GM18508 (cell line): ENCODE data around the gene JARID2.
A peak's percentile ranks its signal among the peaks of the same experiment; 100 is the strongest.
"Not testable (repeated sequence)": the region's sequence is repeated elsewhere in the genome, so short reads cannot be mapped to it uniquely, and the experiment has no call there.

Experiments
- ATAC-seq: cut with Tn5 transposase; IDR thresholded peaks from one replicate; pipeline ENCODE4 v1.9.1; 2021; ENCODE audit warnings: moderate number of reproducible peaks; ENCODE audit not compliant: insufficient read depth, unreplicated experiment

Gene JARID2

DNA sequence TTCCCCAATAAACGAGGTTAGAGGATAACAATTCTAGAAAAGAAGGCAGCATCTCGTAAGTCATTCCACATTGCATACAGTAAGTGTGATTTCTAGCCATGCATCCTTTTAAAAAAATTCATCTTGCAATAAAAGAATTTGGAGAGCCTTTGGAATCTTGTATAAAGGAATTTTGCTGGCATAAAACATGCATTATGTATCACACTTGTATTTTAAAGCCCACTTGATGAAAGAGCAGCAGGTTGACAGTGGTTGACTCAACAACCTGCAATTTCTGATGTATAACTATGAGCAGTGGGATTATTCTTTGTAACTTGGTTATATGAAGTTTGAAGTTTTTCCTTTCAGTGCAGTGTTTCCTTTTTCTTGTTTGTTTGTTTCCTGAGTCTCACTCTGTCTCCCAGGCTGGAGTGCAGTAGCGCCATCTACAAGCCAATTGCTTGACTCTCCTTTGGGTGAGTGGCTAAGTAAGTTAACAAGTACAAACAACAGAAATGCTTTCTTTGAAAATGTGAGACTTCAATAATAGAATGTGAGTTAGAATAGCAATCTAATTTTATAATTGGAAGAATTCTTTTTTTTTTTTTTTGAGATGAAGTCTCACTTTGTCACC, 39.9 kb downstream of the JARID2 start:
- ATAC-seq: no peak

DNA sequence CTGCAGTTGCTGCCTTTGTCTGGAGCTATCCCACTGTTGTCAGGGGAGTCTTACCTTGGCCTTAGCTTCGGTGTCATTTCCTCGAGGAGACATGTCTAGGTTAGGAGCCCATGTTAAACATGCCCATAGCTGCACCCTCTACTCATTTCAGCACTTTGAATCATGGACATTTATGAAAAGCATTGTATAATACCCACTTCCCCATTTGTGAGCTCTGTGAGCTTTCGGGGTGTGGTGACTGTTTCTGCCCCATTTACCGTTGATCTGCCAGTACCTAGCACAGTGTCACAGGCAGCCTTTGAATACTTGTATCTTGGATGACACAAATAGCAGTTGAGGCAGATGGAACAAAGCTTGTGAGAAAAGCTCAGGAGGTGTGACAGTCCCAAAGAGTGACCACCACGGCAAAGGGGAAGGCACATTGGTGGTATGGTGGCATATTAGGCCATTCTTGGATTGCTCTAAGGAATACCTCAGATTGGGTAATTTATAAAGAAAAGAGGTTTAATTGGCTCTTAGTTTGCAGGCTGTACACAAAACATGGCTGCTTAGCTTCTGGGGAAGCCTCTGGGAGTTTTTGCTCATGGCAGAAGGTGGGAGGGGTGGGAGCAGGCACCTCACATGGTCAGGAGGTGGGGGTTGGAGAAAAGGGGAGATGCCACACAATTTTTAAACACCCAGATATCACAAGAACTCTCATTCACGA, 42.0 kb downstream of the JARID2 start:
- peak; percentile 65 for ATAC-seq

DNA sequence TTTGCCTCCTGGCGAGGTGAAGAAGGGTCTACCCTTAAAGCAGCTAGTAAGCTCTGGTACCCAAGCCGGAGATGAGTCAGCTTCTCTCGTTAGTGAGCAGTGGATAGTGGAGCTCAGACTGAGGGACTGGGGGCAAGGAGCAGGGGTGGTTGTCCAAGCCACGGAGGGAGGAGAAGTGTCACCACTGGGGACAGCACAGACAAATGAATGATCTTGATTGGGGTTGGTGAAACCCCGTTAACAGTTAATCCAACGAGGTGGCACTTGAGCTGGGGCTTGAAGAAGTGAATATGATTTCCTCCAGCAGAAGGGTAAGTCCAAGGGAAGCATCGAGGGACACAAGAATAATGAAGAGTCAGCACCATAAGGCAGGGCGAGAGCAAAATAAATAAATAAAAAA, 43.0 kb downstream of the JARID2 start:
- ATAC-seq: no peak

DNA sequence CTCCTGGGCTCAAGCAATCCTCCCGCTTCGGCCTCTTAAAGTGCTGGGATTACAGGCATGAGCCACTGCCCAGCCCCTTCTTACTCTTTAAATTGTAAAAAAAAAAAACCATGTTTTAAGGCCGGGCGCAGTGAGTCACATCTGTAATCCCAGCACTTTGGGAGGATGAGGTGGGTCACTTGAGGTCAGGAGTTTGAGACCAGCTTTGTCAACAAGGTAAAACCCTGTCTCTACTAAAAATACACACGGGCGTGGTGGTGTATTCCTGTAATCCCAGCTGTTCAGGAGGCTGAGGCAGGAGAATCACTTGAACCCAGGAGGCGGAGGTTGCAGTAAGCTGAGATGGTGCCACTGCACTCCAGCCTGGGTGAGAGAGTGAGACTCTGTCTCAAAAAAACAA, 43.6 kb downstream of the JARID2 start:
- ATAC-seq: not testable (repeated sequence)

DNA sequence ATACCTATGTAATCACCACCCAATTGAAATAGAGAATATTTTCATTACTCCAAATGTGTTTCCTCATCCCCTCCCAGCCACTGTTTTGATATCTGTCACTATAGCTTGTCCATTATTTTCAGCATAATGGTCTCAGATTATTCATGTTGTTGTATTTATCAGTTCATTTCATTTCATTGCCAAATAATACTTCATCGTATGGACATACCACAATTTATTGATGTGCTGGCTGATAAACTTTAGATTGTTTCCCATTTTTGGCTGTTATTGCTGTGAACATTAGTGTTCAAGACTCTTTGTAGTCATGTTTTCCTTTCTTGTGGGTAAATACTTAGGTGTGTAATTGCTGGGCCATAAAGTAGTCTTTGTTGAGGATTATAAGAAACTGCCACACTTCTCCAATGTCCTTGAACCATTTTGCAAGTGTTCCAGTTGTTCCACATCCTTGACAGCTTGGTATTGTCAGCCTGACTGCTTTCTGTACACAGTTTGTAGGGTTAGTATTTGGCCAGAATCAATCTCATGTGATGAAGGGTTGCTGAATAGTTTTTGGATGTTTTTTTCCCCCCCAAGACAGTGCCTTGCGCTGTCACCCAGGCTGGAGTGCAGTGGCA, 44.3 kb downstream of the JARID2 start:
- no peak for ATAC-seq

DNA sequence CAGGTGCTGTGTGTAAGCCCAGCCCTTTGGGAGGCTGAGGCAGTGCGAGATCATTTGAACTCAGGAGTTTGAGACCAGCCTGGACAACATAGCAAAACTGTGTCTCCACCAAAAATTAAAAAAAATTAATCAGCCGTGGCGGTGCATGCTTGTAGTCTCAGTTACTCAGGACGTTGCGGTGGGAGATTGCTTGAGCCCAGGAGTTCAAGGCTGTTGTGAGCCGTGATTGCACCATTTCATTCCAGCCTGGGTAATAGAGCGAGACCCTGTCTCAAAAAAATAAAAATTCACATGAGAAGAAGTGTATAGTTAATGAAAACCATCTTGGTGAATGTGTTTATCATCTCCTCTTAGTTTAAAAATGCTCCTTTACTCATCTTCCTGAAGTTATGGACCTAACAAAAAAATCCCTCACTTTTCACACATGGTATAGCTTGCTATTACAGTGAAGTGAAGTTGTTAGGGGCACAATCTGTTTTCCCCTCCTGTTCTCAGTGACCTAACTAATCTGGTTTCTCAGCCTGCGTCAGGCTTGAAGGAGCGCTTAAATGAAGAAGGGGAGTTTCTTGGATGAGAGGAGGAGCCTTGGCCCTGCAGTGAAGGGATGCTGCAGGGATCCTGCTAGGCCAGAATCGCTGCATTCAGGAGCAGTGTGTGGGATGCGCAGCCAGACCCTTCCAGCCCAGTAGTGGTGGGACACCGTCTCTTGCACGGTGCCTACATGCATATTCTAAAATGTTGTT, 45.3 kb downstream of the JARID2 start:
- ATAC-seq: no peak

DNA sequence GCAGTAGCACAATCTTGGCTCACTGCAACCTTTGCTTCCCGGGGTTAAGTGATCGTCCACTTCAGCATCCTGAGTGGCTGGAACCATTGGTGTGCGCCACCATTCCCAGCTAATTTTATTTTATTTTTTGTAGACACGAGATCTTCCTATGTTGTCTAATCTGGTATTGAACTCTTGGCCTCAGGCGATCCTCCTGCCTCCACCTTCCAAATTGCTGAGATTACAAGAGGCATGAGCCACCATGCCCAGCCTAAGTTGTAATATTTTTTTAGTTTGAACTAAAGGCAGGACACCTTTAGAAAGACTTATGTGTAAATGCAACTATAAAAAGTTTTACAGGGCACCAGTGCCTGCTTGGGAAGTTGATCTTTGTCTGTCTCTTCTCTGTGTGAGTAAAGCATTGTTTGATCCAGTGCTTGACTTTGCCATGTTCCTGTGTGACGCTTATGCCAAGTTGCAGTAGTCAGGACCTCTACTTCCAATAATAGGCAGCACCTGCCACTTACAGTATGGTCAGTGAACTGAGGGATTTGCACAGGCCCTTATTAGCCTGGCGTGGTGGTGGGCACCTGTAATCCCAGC, 46.9 kb downstream of the JARID2 start:
- ATAC-seq: no peak

DNA sequence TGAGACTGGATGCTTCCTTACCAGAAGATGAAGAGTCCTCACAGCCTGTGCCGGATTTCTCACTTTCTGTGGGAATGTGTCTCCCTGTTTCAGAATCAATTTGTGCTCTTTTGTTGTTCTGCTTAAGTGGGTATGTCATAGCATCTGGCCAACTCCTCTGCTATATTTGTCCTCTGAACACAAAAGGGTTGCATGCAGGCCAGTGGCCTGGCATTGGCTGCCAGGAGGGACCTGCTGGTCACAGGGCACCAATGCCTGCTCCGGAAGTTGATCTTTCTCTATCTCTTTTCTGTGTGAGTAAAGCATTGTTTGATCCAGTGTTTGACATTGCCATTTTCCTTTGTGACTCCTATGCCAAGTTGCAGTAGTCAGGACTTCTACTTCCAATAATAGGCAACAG, 47.8 kb downstream of the JARID2 start:
- ATAC-seq: no peak

DNA sequence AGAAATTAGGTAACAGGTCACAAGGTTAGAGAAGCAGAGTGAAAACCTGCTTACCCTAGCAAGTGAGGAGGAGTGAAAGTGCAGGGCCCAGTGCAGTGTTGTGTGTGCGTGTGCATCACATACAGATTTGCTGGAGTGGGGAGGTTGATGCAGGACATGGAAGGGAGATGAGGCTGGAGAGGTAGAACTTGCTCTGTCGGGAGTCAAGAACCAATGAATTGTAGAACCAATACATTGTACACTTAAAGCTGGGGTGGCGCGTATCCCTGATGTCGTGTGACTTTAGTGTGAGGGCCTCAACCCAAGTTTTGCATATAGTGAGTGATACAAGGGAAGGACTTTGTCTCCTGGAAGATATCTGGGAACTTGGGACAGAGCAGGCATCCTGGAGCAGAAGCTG, 48.6 kb downstream of the JARID2 start:
- ATAC-seq: no peak

DNA sequence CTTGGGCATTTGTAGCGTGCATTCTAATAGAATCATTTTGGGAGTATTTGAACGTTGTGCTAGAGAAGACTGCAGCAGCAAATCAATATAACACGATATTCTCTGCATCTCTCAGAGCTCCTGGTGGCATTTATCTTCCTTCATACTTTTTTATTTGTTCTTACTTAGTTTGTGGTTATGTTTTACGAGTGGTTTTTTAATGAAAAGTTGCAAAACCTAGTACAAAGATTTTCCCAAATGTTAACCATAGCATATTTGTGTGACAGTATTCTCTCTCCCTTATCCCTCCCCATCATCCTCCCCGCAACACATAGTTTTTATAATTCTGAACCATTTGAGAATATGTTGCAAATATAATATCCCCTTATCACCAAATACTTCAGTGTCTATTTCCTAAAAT, 50.4 kb downstream of the JARID2 start:
- ATAC-seq: no peak

DNA sequence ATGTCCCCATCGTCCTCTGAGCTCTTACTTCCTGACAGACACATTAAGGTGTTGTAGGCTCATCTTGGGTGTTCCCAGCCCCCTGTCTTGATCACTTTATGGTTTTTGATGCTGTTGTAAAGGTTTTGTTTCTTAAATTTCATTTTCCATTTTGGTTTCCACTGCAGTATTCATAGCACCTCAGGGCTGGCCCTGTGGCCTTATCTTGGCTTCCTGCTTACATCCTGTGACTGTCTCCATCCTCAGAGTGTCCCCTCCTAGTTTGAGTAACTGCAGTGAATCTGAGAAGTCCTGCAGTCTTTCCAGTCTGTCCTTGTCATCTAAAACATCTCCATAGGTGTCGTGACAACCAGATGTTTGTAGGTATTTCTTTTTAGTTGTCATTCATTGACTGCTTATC, 50.9 kb downstream of the JARID2 start:
- peak; percentile 49 for ATAC-seq

DNA sequence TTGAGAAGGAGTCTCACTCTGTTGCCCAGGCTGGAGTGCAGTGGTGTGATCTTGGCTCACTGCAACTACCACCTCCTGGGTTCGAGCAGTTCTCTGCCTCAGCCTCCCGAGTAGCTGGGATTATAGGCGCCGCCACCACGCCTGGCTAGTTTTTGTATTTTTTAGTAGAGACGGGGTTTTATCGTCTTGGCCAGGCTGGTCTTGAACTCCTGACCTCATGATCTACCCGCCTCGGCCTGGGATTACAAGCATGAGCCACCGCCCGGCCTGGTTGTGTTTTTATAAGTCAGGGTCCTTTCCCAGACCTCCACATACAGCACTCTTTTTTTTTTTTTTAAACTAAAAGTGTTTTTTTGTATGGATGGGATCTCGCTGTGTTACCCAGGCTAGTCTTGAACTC, 51.3 kb downstream of the JARID2 start:
- ATAC-seq: not testable (repeated sequence)

DNA sequence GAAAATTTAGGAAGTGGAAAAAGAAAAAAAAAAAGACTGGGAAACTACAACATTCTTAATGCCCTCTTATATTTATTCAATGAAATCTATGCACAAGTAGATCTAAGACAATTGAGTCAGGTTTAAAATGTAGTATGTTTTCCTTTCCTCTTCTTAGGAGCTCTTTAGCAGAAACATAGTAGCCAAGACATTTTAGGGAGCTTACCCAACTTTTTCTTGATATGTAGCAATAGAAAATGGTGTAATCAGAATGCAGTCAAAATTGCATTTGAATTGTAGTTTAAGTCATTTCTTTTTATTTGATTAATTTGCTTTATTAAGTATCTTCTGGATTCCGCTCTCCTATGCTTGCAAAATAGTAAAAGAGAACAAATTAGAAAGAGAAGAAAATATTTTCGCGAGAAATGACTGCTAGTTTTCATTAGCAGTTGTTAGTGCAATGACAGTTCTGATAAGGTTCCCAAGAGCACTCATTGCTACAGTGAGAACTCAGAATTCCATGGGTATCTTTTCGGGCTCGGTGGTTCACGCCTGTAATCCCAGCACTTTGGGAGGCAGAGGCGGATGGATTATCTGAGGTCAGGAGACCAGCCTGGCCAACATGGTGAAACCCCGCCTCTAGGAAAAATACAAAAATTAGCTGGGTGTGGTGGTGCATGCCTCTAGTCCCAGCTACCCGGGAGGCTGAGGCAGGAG, 52.2 kb downstream of the JARID2 start:
- no peak for ATAC-seq

DNA sequence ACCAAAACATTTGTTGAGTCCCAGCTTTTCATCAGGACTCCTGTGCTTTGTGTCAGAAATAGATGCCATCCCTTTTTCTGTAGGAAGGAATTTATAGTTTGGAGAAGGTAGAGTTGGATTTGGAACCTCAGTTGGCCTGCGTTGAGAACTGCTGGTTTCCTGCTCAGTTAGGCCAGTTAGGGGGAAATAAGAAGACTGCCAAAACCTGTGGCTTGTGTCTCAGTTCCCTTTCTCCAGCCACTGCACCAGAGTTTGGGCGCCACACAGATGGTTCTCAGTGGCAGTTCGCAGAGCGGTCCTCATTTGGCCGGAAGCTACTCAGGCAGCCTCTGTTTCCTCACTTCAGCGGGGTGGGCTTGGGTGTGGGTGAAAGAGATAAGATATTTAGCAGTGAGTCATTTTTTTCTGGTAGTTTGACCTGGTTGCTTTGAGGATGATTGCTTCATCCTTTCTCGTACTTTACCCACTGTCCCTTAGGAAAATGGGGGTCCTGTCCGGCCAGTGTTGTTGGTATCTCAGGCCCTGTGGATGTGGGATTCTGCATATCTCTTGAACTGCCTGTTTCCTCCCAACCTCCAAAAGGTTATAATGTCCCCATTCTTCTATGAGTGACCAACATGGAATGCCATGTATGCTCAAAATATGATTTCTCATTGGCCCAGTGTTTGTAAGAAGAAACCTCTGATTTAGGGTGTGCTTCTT, 53.7 kb downstream of the JARID2 start:
- ATAC-seq: peak; percentile 38

DNA sequence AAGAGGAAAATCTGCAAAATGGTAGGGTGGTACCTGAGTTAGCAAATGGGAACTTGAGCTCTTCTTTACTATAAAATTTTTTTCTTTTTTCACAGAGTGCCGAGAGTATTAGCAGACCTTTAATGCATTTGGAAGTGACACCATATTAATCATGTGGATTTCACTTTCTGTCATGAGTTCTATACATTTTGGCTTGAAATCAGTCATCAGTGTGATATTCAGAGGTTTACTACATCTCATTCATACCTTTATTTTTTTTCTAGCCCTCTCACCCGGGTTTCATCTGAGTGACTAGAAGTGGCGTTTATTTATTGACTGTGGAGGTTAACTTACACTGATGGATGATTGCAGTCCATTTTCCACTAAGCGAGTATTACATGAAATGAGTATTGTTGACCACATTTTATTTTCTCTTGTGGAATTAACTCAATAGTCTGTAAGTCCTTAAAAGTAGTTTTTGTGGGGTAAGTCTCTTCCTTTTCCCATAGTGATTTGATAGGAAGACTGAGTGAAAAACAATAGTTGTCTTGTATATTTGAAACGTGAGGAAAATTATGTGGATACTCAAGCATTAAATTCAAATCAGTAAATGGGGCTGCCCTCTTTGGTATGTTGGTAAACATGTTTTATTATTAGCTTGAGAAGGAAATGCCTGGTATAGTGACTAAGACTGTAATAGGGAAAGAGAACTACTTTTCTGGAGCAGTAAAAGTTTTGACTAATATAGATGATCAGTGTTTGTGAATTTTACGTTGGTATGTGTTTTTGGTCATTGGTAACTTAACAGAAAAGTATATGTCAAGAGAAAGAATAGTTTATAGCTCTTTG, 55.5 kb downstream of the JARID2 start:
- no peak for ATAC-seq

DNA sequence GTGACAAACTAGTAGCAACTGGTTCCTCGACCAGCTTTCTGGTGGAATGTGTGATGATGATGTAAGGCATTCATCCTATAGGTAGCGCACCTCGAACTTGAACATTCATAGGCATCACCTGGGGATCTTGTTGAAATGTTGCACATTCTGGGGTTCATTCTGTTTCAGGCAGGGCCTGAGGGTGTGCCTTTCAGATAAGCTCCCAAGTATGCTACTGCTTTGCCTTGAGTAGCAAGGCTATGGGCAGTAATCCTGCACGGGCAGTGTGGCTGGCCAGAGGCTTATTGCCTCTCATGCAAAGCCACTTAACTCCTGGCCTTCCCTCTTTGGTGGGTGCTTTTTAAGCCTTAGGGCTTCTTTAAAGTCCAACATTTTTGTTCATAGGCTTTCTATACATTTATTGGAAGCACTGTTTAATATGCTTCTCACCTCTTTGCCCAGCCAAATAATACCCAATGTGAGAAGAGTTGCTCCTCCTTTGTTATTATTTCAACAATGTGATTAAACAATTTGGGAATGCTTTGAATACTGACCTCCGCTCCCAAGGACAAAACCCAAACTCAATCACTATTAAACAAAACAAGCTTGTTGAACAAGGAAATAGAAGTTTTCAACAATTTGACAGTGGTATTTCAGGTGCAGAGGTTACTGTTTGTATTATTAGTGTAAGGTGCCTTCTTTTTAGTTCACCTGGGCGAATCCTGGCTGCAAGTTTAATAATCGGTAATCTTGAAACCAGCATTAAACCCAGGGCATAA, 57.5 kb downstream of the JARID2 start:
- ATAC-seq: no peak

DNA sequence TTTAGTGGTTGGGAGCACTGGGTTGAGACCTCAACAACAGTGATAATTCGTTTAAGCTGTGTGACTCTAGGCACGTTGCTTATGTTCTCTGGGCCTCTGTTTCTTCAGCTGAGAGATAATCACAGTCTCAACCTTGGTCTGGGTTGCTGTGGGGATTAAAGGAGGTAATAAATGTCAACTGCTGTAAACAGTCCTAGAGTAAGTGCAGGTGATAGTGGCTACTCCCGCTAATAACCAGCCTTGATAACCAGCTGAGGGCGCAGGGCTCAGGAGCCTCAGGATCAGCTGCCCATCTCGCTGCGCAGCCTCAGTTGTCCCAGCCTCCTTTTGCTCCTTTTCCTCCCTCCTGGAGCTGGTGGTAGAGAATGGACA, 58.0 kb downstream of the JARID2 start:
- no peak for ATAC-seq
